GM19238 (cell line): Measurements from ENCODE around the gene CNTNAP4.

ENCODE experiments used
- DNase-seq: peaks from one replicate; pipeline ENCODE4 v3.0.0; 2011; ENCODE audit warnings: low spot score; ENCODE audit not compliant: insufficient read length

The CNTNAP4 gene

GRCh38 chr16:76486740-76487139, 209.5 kb downstream of the CNTNAP4 start:
- no peak for DNase-seq

- no peak for DNase-seq
These were observed 210.3 kb downstream of the CNTNAP4 start for GRCh38 chr16:76487411-76488064.

- no peak for DNase-seq
These were observed 210.8 kb downstream of the CNTNAP4 start for GRCh38 chr16:76488065-76488417.

- DNase-seq: no peak
These were observed 212.9 kb downstream of the CNTNAP4 start for GRCh38 chr16:76490036-76490639.

- DNase-seq: no peak
These were observed 222.8 kb downstream of the CNTNAP4 start for GRCh38 chr16:76500006-76500405.

GRCh38 chr16:76502063-76502462, 224.9 kb downstream of the CNTNAP4 start:
- no peak for DNase-seq

- no peak for DNase-seq
These were observed 225.4 kb downstream of the CNTNAP4 start for GRCh38 chr16:76502555-76502954.

- no peak for DNase-seq
These were observed 225.9 kb downstream of the CNTNAP4 start for GRCh38 chr16:76503091-76503490.

GRCh38 chr16:76511203-76511602, 234.0 kb downstream of the CNTNAP4 start:
- DNase-seq: no peak

- no peak for DNase-seq
These were observed 241.6 kb downstream of the CNTNAP4 start for GRCh38 chr16:76518781-76519180.

GRCh38 chr16:76524356-76524755, 247.2 kb downstream of the CNTNAP4 start:
- no peak for DNase-seq

- DNase-seq: no peak
These were observed 247.6 kb downstream of the CNTNAP4 start for GRCh38 chr16:76524769-76525168.

- DNase-seq: no peak
These were observed 250.0 kb downstream of the CNTNAP4 start for GRCh38 chr16:76527244-76527643.

GRCh38 chr16:76529120-76529519, 251.9 kb downstream of the CNTNAP4 start:
- no peak for DNase-seq

GRCh38 chr16:76531236-76531635, 254.0 kb downstream of the CNTNAP4 start:
- no peak for DNase-seq

GRCh38 chr16:76532188-76532973, 255.2 kb downstream of the CNTNAP4 start:
- no peak for DNase-seq

- DNase-seq: no peak
These were observed 262.4 kb downstream of the CNTNAP4 start for GRCh38 chr16:76539609-76540008.

- DNase-seq: no peak
These were observed 263.9 kb downstream of the CNTNAP4 start for GRCh38 chr16:76541070-76541469.

GRCh38 chr16:76565542-76565941, 288.3 kb downstream of the CNTNAP4 start:
- DNase-seq: no peak

- no peak for DNase-seq
These were observed 294.6 kb downstream of the CNTNAP4 start for GRCh38 chr16:76571755-76572154.

- DNase-seq: no peak
These were observed 296.1 kb downstream of the CNTNAP4 start for GRCh38 chr16:76573281-76573680.

- no peak for DNase-seq
These were observed 297.4 kb downstream of the CNTNAP4 start for GRCh38 chr16:76574651-76575050.

- no peak for DNase-seq
These were observed 299.3 kb downstream of the CNTNAP4 start for GRCh38 chr16:76576526-76576925.
